BE2C (cell line): ENCODE measurements around the gene SOX6.

Experiments used
- DNase-seq: peaks from one replicate; pipeline ENCODE4 v3.0.0-alpha.2; 2020
- H3K27me3 ChIP-seq: fragments of 250-450 bp; sonication (Bioruptor Pico); 2 replicates; pipeline ENCODE4 v1.5.1; 2020; ENCODE audit warnings: mild to moderate bottlenecking
- H3K36me3 ChIP-seq: fragments of 250-450 bp; sonication (Bioruptor Pico); 2 replicates; pipeline ENCODE4 v1.5.1; 2020; ENCODE audit warnings: mild to moderate bottlenecking
- H3K4me1 ChIP-seq: fragments of 250-450 bp; sonication (Bioruptor Pico); 2 replicates; pipeline ENCODE4 v1.5.1; 2020
- H3K4me3 ChIP-seq: 2 replicates; pipeline ENCODE4 v1.5.1; 2011; ENCODE audit warnings: low read depth, low read length
- H3K9me3 ChIP-seq: fragments of 250-450 bp; sonication (Bioruptor Pico); 2 replicates; pipeline ENCODE4 v1.5.1; 2020
- TF ChIP-seq, protein P1 (sequence below): IDR thresholded peaks from 2 replicates; pipeline ENCODE4 v1.5.1; 2012; ENCODE audit warnings: mild to moderate bottlenecking, low read depth, low read length

SOX6 gene

DNA sequence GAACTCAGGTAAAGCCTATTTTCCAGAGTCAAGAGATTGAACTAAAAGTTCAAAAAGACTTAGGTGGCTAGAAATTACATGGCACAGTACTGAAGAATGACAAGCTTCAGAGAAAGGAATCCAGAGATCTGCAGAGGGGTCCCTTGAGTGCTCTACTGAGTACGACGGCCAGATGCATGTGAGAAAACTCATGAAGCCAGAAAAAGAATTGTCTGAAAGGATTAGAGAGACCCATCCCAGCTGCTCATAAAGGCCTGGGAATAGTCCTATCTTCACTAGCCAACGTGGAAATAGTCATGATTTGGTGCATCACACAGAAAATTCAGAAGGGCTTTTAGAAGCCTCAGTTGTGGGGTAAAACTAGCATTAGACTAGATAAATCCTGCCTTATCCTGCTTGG, 91.3 kb downstream of the SOX6 start:
- Histone ChIP-seq H3K4me3 (no peak overlapping the region), H3K9me3 (no peaks in the 10 kb centered on the region), H3K27me3 (no peaks in the 10 kb centered on the region), H3K4me1 (no peaks in the 10 kb centered on the region), H3K36me3 (no peaks in the 10 kb centered on the region)
- TF ChIP-seq, protein P1, sequence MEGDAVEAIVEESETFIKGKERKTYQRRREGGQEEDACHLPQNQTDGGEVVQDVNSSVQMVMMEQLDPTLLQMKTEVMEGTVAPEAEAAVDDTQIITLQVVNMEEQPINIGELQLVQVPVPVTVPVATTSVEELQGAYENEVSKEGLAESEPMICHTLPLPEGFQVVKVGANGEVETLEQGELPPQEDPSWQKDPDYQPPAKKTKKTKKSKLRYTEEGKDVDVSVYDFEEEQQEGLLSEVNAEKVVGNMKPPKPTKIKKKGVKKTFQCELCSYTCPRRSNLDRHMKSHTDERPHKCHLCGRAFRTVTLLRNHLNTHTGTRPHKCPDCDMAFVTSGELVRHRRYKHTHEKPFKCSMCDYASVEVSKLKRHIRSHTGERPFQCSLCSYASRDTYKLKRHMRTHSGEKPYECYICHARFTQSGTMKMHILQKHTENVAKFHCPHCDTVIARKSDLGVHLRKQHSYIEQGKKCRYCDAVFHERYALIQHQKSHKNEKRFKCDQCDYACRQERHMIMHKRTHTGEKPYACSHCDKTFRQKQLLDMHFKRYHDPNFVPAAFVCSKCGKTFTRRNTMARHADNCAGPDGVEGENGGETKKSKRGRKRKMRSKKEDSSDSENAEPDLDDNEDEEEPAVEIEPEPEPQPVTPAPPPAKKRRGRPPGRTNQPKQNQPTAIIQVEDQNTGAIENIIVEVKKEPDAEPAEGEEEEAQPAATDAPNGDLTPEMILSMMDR: no peak
- no peak for DNase-seq

- H3K4me1 ChIP-seq: no peaks in the 10 kb centered on the region
- no peak for DNase-seq
- H3K27me3 ChIP-seq: no peaks in the 10 kb centered on the region
- no peaks in the 10 kb centered on the region for H3K36me3 ChIP-seq
- no peak overlapping the region for H3K4me3 ChIP-seq
- TF ChIP-seq, protein P1: no peak
- H3K9me3 ChIP-seq: no peaks in the 10 kb centered on the region
These were observed 93.7 kb downstream of the SOX6 start for GRCh38 chr11:16262645-16262955.

GRCh38 chr11:16261836-16262644, 94.3 kb downstream of the SOX6 start:
- no peaks in the 10 kb centered on the region for H3K9me3 ChIP-seq
- no peaks in the 10 kb centered on the region for H3K27me3 ChIP-seq
- no peaks in the 10 kb centered on the region for H3K36me3 ChIP-seq
- TF ChIP-seq, protein P1: no peak
- no peak for DNase-seq
- no peaks in the 10 kb centered on the region for H3K4me1 ChIP-seq
- H3K4me3 ChIP-seq: no peak overlapping the region

GRCh38 chr11:16252373-16252772, 104.0 kb downstream of the SOX6 start:
- Histone ChIP-seq H3K36me3 (no peaks in the 10 kb centered on the region), H3K9me3 (no peaks in the 10 kb centered on the region), H3K4me1 (no peaks in the 10 kb centered on the region), H3K27me3 (no peaks in the 10 kb centered on the region), H3K4me3 (no peak overlapping the region)
- DNase-seq: no peak
- TF ChIP-seq, protein P1: 0 out of 2 replicates have a peak, but pooled peaks have one; percentile 14

DNA sequence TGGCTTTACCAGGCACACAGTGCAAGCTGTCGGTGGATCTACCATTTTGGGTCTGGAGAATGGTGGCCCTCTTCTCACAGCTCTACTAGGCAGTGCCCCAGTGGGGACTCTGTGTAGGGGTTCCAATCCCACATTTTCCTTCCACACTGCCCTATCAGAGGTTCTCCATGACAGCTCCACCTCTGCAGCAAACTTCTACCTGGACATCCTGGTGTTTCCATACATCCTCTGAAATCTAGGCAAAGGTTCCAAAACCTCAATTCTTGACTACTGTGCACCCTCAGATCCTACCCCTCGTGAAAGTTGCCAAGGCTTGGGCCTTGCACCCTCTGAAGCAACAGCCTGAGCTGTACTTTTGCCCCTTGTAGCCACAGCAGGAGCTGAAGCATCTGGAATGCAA, 108.1 kb downstream of the SOX6 start:
- DNase-seq: no peak
- TF ChIP-seq, protein P1: no peak
- H3K36me3 ChIP-seq: no peaks in the 10 kb centered on the region
- no peaks in the 10 kb centered on the region for H3K9me3 ChIP-seq
- H3K4me3 ChIP-seq: no peak overlapping the region
- H3K27me3 ChIP-seq: no peaks in the 10 kb centered on the region
- no peaks in the 10 kb centered on the region for H3K4me1 ChIP-seq

DNA sequence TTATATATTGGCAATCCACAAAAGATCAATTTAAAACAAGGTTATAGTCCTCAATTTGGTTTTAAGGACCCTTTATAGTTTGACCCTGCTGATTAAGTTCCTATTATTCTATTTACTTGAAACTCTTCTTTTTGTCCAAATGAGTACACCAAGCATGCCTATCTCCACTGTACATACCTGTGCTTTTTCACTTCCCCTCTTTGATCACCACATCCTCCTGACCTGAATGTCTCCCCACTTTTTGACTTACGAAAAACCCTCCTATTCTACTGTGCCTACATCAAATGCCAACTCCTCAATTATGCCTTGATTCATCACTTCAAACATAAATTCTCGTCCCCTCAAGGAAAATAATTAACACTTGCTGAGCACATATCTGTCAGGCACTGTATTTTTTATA, 113.5 kb downstream of the SOX6 start:
- Histone ChIP-seq H3K36me3 (no peaks in the 10 kb centered on the region), H3K9me3 (no peaks in the 10 kb centered on the region), H3K27me3 (no peaks in the 10 kb centered on the region), H3K4me1 (no peaks in the 10 kb centered on the region), H3K4me3 (no peak overlapping the region)
- DNase-seq: no peak
- TF ChIP-seq, protein P1: no peak
